HEK293 (cell line): Measurements from ENCODE around the gene PTPMT1.
A peak's percentile ranks its signal among the peaks of the same experiment; 100 is the strongest.

Experiments
- BCL11B ChIP-seq: fragments of 450-650 bp; formaldehyde crosslinking; IDR thresholded peaks from 2 replicates; pipeline ENCODE4 v1.5.1; 2016; ENCODE audit warnings: low read depth, missing biosample characterization, missing genetic modification characterization
- GLI4 ChIP-seq: fragments of 450-650 bp; formaldehyde crosslinking; IDR thresholded peaks from 2 replicates; pipeline ENCODE4 v1.5.1; 2016; ENCODE audit warnings: missing biosample characterization, missing genetic modification characterization
- MYNN ChIP-seq: fragments of 450-650 bp; formaldehyde crosslinking; IDR thresholded peaks from 2 replicates; pipeline ENCODE4 v1.5.1; 2016; ENCODE audit warnings: missing biosample characterization, missing genetic modification characterization, borderline replicate concordance
- PBX3 ChIP-seq: sonication (generic); formaldehyde crosslinking; IDR thresholded peaks from 2 replicates; pipeline ENCODE4 v1.8.1; 2022; ENCODE audit warnings: mild to moderate bottlenecking, moderate library complexity, missing genetic modification reagents
- PRDM4 ChIP-seq: fragments of 450-650 bp; formaldehyde crosslinking; IDR thresholded peaks from 2 replicates; pipeline ENCODE4 v1.5.1; 2017; ENCODE audit warnings: missing biosample characterization, missing genetic modification characterization
- RBAK ChIP-seq: fragments of 450-650 bp; formaldehyde crosslinking; IDR thresholded peaks from 2 replicates; pipeline ENCODE4 v1.5.1; 2016; ENCODE audit warnings: missing biosample characterization, missing genetic modification characterization
- SP3 ChIP-seq: fragments of 450-650 bp; formaldehyde crosslinking; IDR thresholded peaks from 2 replicates; pipeline ENCODE4 v1.5.1; 2016; ENCODE audit warnings: missing biosample characterization, missing genetic modification characterization
- ZBTB20 ChIP-seq: fragments of 450-650 bp; formaldehyde crosslinking; IDR thresholded peaks from 2 replicates; pipeline ENCODE4 v1.5.1; 2016; ENCODE audit warnings: missing biosample characterization, missing genetic modification characterization
- ZBTB8A ChIP-seq: fragments of 450-650 bp; formaldehyde crosslinking; IDR thresholded peaks from 2 replicates; pipeline ENCODE4 v1.5.1; 2016; ENCODE audit warnings: missing biosample characterization, missing genetic modification characterization
- ZIC2 ChIP-seq: fragments of 450-650 bp; formaldehyde crosslinking; IDR thresholded peaks from 2 replicates; pipeline ENCODE4 v1.5.1; 2016; ENCODE audit warnings: missing biosample characterization, missing genetic modification characterization
- ZNF121 ChIP-seq: fragments of 450-650 bp; formaldehyde crosslinking; IDR thresholded peaks from 2 replicates; pipeline ENCODE4 v1.5.1; 2016; ENCODE audit warnings: missing biosample characterization, missing genetic modification characterization
- ZNF174 ChIP-seq: fragments of 450-650 bp; formaldehyde crosslinking; IDR thresholded peaks from 2 replicates; pipeline ENCODE4 v1.5.0; 2017; ENCODE audit warnings: missing biosample characterization, mild to moderate bottlenecking, missing genetic modification characterization
- ZNF221 ChIP-seq: fragments of 450-650 bp; formaldehyde crosslinking; IDR thresholded peaks from 2 replicates; pipeline ENCODE4 v1.5.1; 2017; ENCODE audit warnings: missing biosample characterization, missing genetic modification characterization, borderline replicate concordance
- ZNF341 ChIP-seq: fragments of 450-650 bp; formaldehyde crosslinking; IDR thresholded peaks from 2 replicates; pipeline ENCODE4; 2016; ENCODE audit warnings: low read depth, missing biosample characterization, missing genetic modification characterization
- ZNF37A ChIP-seq: fragments of 450-650 bp; IDR thresholded peaks from 2 replicates; pipeline ENCODE4 v1.5.1; 2018; ENCODE audit warnings: missing biosample characterization, missing genetic modification characterization
- ZNF426 ChIP-seq: fragments of 450-650 bp; formaldehyde crosslinking; IDR thresholded peaks from 2 replicates; pipeline ENCODE4 v1.5.1; 2017; ENCODE audit warnings: missing biosample characterization, missing genetic modification characterization, mild to moderate bottlenecking, inconsistent platforms, moderate library complexity
- ZNF473 ChIP-seq: fragments of 450-650 bp; formaldehyde crosslinking; IDR thresholded peaks from 2 replicates; pipeline ENCODE4 v1.5.1; 2017; ENCODE audit warnings: missing biosample characterization, missing genetic modification characterization
- ZNF530 ChIP-seq: fragments of 450-650 bp; formaldehyde crosslinking; IDR thresholded peaks from 2 replicates; pipeline ENCODE4 v1.5.1; 2016; ENCODE audit warnings: low read depth, missing biosample characterization, missing genetic modification characterization
- ZNF561 ChIP-seq: fragments of 450-650 bp; IDR thresholded peaks from 2 replicates; pipeline ENCODE4 v1.5.1; 2018; ENCODE audit warnings: missing biosample characterization, missing genetic modification characterization, borderline replicate concordance
- ZNF585B ChIP-seq: fragments of 450-650 bp; formaldehyde crosslinking; IDR thresholded peaks from 2 replicates; pipeline ENCODE4 v1.5.1; 2016; ENCODE audit warnings: missing biosample characterization, missing genetic modification characterization
- ZNF596 ChIP-seq: fragments of 450-650 bp; IDR thresholded peaks from 2 replicates; pipeline ENCODE4 v1.5.0; 2018; ENCODE audit warnings: missing biosample characterization, mild to moderate bottlenecking, missing genetic modification characterization, moderate library complexity
- ZNF629 ChIP-seq: fragments of 450-650 bp; formaldehyde crosslinking; IDR thresholded peaks from 2 replicates; pipeline ENCODE4 v1.5.1; 2017; ENCODE audit warnings: missing biosample characterization, missing genetic modification characterization
- ZNF660 ChIP-seq: fragments of 450-650 bp; IDR thresholded peaks from 2 replicates; pipeline ENCODE4 v1.5.1; 2018; ENCODE audit warnings: missing biosample characterization, mild to moderate bottlenecking, missing genetic modification characterization
- ZNF692 ChIP-seq: fragments of 450-650 bp; formaldehyde crosslinking; IDR thresholded peaks from 2 replicates; pipeline ENCODE4 v1.5.1; 2016; ENCODE audit warnings: missing biosample characterization, missing genetic modification characterization
- ZNF704 ChIP-seq: fragments of 450-650 bp; formaldehyde crosslinking; IDR thresholded peaks from 2 replicates; pipeline ENCODE4 v1.5.1; 2016; ENCODE audit warnings: missing biosample characterization, missing genetic modification characterization
- ZNF776 ChIP-seq: fragments of 450-650 bp; formaldehyde crosslinking; IDR thresholded peaks from 2 replicates; pipeline ENCODE4 v1.5.0; 2017; ENCODE audit warnings: missing biosample characterization, missing genetic modification characterization, borderline replicate concordance
- ZNF785 ChIP-seq: fragments of 450-650 bp; formaldehyde crosslinking; IDR thresholded peaks from 2 replicates; pipeline ENCODE4 v1.5.1; 2016; ENCODE audit warnings: missing biosample characterization, missing genetic modification characterization
- TF ChIP-seq, protein P1 (sequence below): fragments of 450-650 bp; formaldehyde crosslinking; IDR thresholded peaks from 2 replicates; pipeline ENCODE4 v1.5.1; 2016; ENCODE audit warnings: missing biosample characterization, missing genetic modification characterization, borderline replicate concordance

The PTPMT1 gene

GRCh38 chr11:47578524-47579494 is 13.4 kb downstream of the PTPMT1 start, which contains the start of the genes KBTBD4 and NDUFS3 (continued):
- TF ChIP-seq RBAK (tag by site-specific recombination) (no peak), ZIC2 (peak; percentile 78), ZNF121 (peak; percentile 86), ZNF704 (tag by site-specific recombination) (no peak), ZNF473 (tag by site-specific recombination) (no peak), PBX3 (CRISPR knock-in tag) (peak; percentile 88), ZNF596 (tag by site-specific recombination) (no peak), MYNN (tag by site-specific recombination) (peak; percentile 99), ZBTB8A (tag by site-specific recombination) (peak; percentile 49), ZNF174 (tag by site-specific recombination) (no peak), ZNF221 (tag by site-specific recombination) (no peak), GLI4 (tag by site-specific recombination) (peak; percentile 96), ZNF561 (peak; percentile 25; the same call in 1 of the 2 replicates), PRDM4 (tag by site-specific recombination) (peak; percentile 70), ZNF785 (tag by site-specific recombination) (peak; percentile 55; the same call in 1 of the 2 replicates), ZNF776 (tag by site-specific recombination) (no peak), ZNF585B (tag by site-specific recombination) (no peak), BCL11B (tag by site-specific recombination) (no peak), ZNF692 (tag by site-specific recombination) (peak; percentile 93), ZNF629 (tag by site-specific recombination) (peak; percentile 94), ZBTB20 (peak; percentile 65; the same call in 1 of the 2 replicates), SP3 (tag by site-specific recombination) (peak; percentile 93), ZNF37A (tag by site-specific recombination) (no peak), ZNF341 (tag by site-specific recombination) (peak; percentile 100), ZNF530 (tag by site-specific recombination) (no peak), ZNF426 (tag by site-specific recombination) (no peak), ZNF660 (peak; percentile 89)
- TF ChIP-seq, protein P1, sequence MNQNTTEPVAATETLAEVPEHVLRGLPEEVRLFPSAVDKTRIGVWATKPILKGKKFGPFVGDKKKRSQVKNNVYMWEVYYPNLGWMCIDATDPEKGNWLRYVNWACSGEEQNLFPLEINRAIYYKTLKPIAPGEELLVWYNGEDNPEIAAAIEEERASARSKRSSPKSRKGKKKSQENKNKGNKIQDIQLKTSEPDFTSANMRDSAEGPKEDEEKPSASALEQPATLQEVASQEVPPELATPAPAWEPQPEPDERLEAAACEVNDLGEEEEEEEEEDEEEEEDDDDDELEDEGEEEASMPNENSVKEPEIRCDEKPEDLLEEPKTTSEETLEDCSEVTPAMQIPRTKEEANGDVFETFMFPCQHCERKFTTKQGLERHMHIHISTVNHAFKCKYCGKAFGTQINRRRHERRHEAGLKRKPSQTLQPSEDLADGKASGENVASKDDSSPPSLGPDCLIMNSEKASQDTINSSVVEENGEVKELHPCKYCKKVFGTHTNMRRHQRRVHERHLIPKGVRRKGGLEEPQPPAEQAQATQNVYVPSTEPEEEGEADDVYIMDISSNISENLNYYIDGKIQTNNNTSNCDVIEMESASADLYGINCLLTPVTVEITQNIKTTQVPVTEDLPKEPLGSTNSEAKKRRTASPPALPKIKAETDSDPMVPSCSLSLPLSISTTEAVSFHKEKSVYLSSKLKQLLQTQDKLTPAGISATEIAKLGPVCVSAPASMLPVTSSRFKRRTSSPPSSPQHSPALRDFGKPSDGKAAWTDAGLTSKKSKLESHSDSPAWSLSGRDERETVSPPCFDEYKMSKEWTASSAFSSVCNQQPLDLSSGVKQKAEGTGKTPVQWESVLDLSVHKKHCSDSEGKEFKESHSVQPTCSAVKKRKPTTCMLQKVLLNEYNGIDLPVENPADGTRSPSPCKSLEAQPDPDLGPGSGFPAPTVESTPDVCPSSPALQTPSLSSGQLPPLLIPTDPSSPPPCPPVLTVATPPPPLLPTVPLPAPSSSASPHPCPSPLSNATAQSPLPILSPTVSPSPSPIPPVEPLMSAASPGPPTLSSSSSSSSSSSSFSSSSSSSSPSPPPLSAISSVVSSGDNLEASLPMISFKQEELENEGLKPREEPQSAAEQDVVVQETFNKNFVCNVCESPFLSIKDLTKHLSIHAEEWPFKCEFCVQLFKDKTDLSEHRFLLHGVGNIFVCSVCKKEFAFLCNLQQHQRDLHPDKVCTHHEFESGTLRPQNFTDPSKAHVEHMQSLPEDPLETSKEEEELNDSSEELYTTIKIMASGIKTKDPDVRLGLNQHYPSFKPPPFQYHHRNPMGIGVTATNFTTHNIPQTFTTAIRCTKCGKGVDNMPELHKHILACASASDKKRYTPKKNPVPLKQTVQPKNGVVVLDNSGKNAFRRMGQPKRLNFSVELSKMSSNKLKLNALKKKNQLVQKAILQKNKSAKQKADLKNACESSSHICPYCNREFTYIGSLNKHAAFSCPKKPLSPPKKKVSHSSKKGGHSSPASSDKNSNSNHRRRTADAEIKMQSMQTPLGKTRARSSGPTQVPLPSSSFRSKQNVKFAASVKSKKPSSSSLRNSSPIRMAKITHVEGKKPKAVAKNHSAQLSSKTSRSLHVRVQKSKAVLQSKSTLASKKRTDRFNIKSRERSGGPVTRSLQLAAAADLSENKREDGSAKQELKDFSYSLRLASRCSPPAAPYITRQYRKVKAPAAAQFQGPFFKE (tag by site-specific recombination), result peak; percentile 89; the same call in 1 of the 2 replicates
